ENCODE results near the gene ZNF273.

The ZNF273 gene

GRCh38 chr7:64978497-64979203 is 75.6 kb downstream of the ZNF273 start:
- no peaks in the 10 kb centered on the region for H3K4me1 ChIP-seq (ENCODE audit: control insufficient read depth in 2 of 2, insufficient read depth in 1 of 2, low read depth in 1 of 2, low read length in 2 of 2)
- H2BK15ac ChIP-seq (ENCODE audit: low read length): no peak overlapping the region
- WGBS, 2 donors (ENCODE audit: extremely low coverage in 2 of 2, insufficient read length in 2 of 2, insufficient replicate concordance in 1 of 2): no CpG with 5 or more reads among the region's 5 CpGs
- no peak overlapping the region for H2BK5ac ChIP-seq (ENCODE audit: low read length)
- no peak overlapping the region for H3K4me2 ChIP-seq (ENCODE audit: insufficient read depth, low read length, poor library complexity, severe bottlenecking)
- peaks cover 12 to 65% of the 10 kb centered on the region in 2 donors for H3K36me3 ChIP-seq (replicated peaks in 1 of 2; ENCODE audit: control insufficient read depth in 2 of 2, insufficient read depth in 2 of 2, low read length in 2 of 2)
- H2BK120ac ChIP-seq (ENCODE audit: low read depth, low read length): no peak overlapping the region
- no peak overlapping the region for H3K4ac ChIP-seq (ENCODE audit: low read length)
- H2BK12ac ChIP-seq (ENCODE audit: low read length): no peak overlapping the region
- H3K9me3 ChIP-seq (replicated peaks in 1 of 2; ENCODE audit: control insufficient read depth in 2 of 2, insufficient read depth in 1 of 2, low read depth in 1 of 2, low read length in 2 of 2): peaks cover 17 to 97% of the 10 kb centered on the region in 2 donors
- H3K79me1 ChIP-seq (ENCODE audit: low read depth, low read length): no peaks in the 10 kb centered on the region
- no peak overlapping the region for H3K4me3 ChIP-seq (ENCODE audit: low read length in 2 of 2)
- no peak overlapping the region for H3K9ac ChIP-seq (ENCODE audit: low read depth, low read length, poor library complexity)
- no peak for DNase-seq (ENCODE audit: low spot score)
- no peaks in the 10 kb centered on the region for H3K27me3 ChIP-seq (ENCODE audit: control insufficient read depth in 3 of 3, insufficient read depth in 3 of 3, low read depth in 1 of 3, low read length in 3 of 3)
- no peak overlapping the region for H3K14ac ChIP-seq (ENCODE audit: low read length)
- H2AK5ac ChIP-seq (ENCODE audit: low read depth, low read length): no peak overlapping the region
- no peak overlapping the region for H4K91ac ChIP-seq (ENCODE audit: low read depth, low read length, poor library complexity)
- no peak overlapping the region for H4K8ac ChIP-seq (ENCODE audit: low read depth, low read length)
- H2AFZ ChIP-seq (ENCODE audit: low read length): no peak overlapping the region
- no peak overlapping the region for H3K23ac ChIP-seq (ENCODE audit: low read depth, low read length, poor library complexity)
- H3K27ac ChIP-seq (replicated peaks; ENCODE audit: low read length): no peak overlapping the region
- no peak overlapping the region for H3K18ac ChIP-seq (ENCODE audit: low read length)
